HepG2 (cell line): ENCODE data around the gene PRSS22. TPM values are rescaled to one million over a fixed set of nuclear protein-coding genes. Genes with fewer than 3 reads are reported as not detected.

Source experiments
- CENPX ChIP-seq: sonication (generic); formaldehyde crosslinking; IDR thresholded peaks from 2 replicates; pipeline ENCODE4 v1.9.0; 2021; ENCODE audit warnings: mild to moderate bottlenecking, missing genetic modification reagents, moderate library complexity
- MIER2 ChIP-seq: IDR thresholded peaks from 2 replicates; pipeline ENCODE4 v1.6.1; 2016; ENCODE audit warnings: missing biosample characterization, missing genetic modification reagents
- NCOA2 ChIP-seq: sonication (generic); formaldehyde crosslinking; IDR thresholded peaks from 2 replicates; pipeline ENCODE4 v1.8.0; 2022; ENCODE audit warnings: inconsistent platforms
- POGK ChIP-seq: sonication (generic); formaldehyde crosslinking; conservative IDR thresholded peaks from 2 replicates; pipeline ENCODE4 v1.8.0; 2022; ENCODE audit warnings: mild to moderate bottlenecking, moderate library complexity, missing genetic modification reagents
- RARA ChIP-seq: IDR thresholded peaks from 2 replicates; pipeline ENCODE4 v1.6.1; 2016; ENCODE audit warnings: missing genetic modification reagents, missing compliant biosample characterization
- RFX1 ChIP-seq: fragments of 450-650 bp; IDR thresholded peaks from 2 replicates; pipeline ENCODE4 v1.6.1; 2017
- ZBTB38 ChIP-seq: sonication (generic); formaldehyde crosslinking; IDR thresholded peaks from 2 replicates; pipeline ENCODE4 v1.5.1; 2020; ENCODE audit warnings: mild to moderate bottlenecking, missing genetic modification reagents
- ZNF709 ChIP-seq: sonication (generic); formaldehyde crosslinking; IDR thresholded peaks from 2 replicates; pipeline ENCODE4 v1.5.0; 2020; ENCODE audit warnings: mild to moderate bottlenecking, missing genetic modification reagents
- ZSCAN31 ChIP-seq: sonication (generic); formaldehyde crosslinking; IDR thresholded peaks from 2 replicates; pipeline ENCODE4 v1.5.0; 2020; ENCODE audit warnings: low read depth, mild to moderate bottlenecking, missing genetic modification reagents
- ZXDC ChIP-seq: sonication (generic); formaldehyde crosslinking; IDR thresholded peaks from 2 replicates; pipeline ENCODE4 v1.5.0; 2020; ENCODE audit warnings: mild to moderate bottlenecking, missing genetic modification reagents
- polyA plus RNA-seq, 8 experiments: library from polyadenylated mRNA; depleted of rRNA in 3 of 8; stranded (reverse) in 7 of 8; unstranded in 1 of 8; fragments of >200 nt; fragmentation: Illumina TruSeq in 4 of 8; extraction: Trizol in 4 of 8; gene quantifications; 2 replicates each; pipeline versions ENCODE4 v1.2.1 to v1.2.3, GENCODE V29; 2011 to 2016; ENCODE audit warnings: low read depth in 4 of 8, missing spikeins in 1 of 8, mixed read lengths in 1 of 8; ENCODE audit not compliant: insufficient read depth in 1 of 8
- total RNA-seq, 5 experiments: library from RNA; depleted of rRNA; stranded (reverse); fragments of >200 nt; fragmentation: Illumina TruSeq; extraction: Trizol; gene quantifications; 2 replicates each; pipeline ENCODE4 v1.2.3, GENCODE V29; 2016; ENCODE audit warnings: low read depth in 1 of 5

Gene PRSS22
- total and polyA plus RNA-seq, 2 of the 13 experiments (the other 11 are each of a cell fraction or from before 2014, with no cell fraction given) = 0.24 to 0.32 TPM

- no peak for TF ChIP-seq RFX1
- no peak for TF ChIP-seq ZBTB38
- TF ChIP-seq CENPX = no peak
- no peak for TF ChIP-seq RARA (CRISPR knock-in tag)
- TF ChIP-seq ZXDC (CRISPR knock-in tag) = no peak
- TF ChIP-seq MIER2 = no peak
- TF ChIP-seq NCOA2 (CRISPR knock-in tag) = no peak
- TF ChIP-seq ZNF709 (CRISPR knock-in tag) = no peak
- no peak for TF ChIP-seq POGK (CRISPR knock-in tag)
- TF ChIP-seq ZSCAN31 (CRISPR knock-in tag) = no peak
Measured at GRCh38 chr16:2813771-2814221, 44.2 kb downstream of the PRSS22 start (continued).
